Caco-2 (cell line): ENCODE measurements around the gene ANXA7. TPM values are rescaled to one million over a fixed set of nuclear protein-coding genes. Genes with fewer than 3 reads are reported as not detected.

Source experiments
- BruUV-seq: library from RNA; stranded (reverse); fragments of 400-500 nt; replicated peaks from 2 replicates; lab custom pipeline; 2021; lab: Mats Ljungman, UMichigan
- CTCF ChIA-PET: fragments of 300-600 bp; sonication (Branson Sonifier 250); formaldehyde crosslinking; loops from one replicate; lab custom pipeline; 2022; ENCODE audit warnings: antibody characterized with exemption; lab: Charles Lee
- POLR2A ChIA-PET: fragments of 300-600 bp; sonication (Branson Sonifier 250); formaldehyde crosslinking; loops from one replicate; lab custom pipeline; 2022; ENCODE audit warnings: antibody characterized with exemption; lab: Charles Lee
- DNase-seq, 2 experiments: peaks; one replicate each; pipeline versions ENCODE4 v3.0.0 to v3.0.0-alpha.2; 2020 to 2022
- H3K27me3 ChIP-seq: replicated peaks from 2 replicates; pipeline ENCODE4 v1.6.0; 2011; ENCODE audit warnings: low read length; ENCODE audit not compliant: control insufficient read depth, insufficient read depth
- H3K36me3 ChIP-seq: 2 replicates; pipeline ENCODE4 v1.5.1; 2011; ENCODE audit warnings: low read length; ENCODE audit not compliant: control insufficient read depth, insufficient read depth
- H3K4me1 ChIP-seq: fragments of 250-450 bp; sonication (Bioruptor Pico); 2 replicates; pipeline ENCODE4 v1.5.1; 2020; ENCODE audit warnings: mild to moderate bottlenecking
- H3K4me3 ChIP-seq: 2 replicates; pipeline ENCODE4 v1.5.1; 2011; ENCODE audit warnings: low read depth, mild to moderate bottlenecking, control low read depth, low read length
- H3K9me3 ChIP-seq: fragments of 250-450 bp; sonication (Bioruptor Pico); 2 replicates; pipeline ENCODE4 v1.5.1; 2020; ENCODE audit warnings: mild to moderate bottlenecking, moderate library complexity
- H3K27ac Mint-ChIP-seq: one replicate; pipeline ENCODE4 v1.8.0; 2022; ENCODE audit warnings: mixed read lengths; ENCODE audit not compliant: unreplicated experiment
- H3K27me3 Mint-ChIP-seq: one replicate; pipeline ENCODE4 v1.8.0; 2022; ENCODE audit warnings: mixed read lengths; ENCODE audit not compliant: insufficient read depth, unreplicated experiment
- H3K36me3 Mint-ChIP-seq: one replicate; pipeline ENCODE4 v1.8.0; 2022; ENCODE audit warnings: mild to moderate bottlenecking, mixed read lengths; ENCODE audit not compliant: insufficient read depth, unreplicated experiment
- H3K4me1 Mint-ChIP-seq: one replicate; pipeline ENCODE4 v1.8.0; 2022; ENCODE audit warnings: low read depth, mixed read lengths; ENCODE audit not compliant: unreplicated experiment
- H3K4me3 Mint-ChIP-seq: one replicate; pipeline ENCODE4 v1.8.0; 2022; ENCODE audit warnings: mild to moderate bottlenecking, moderate library complexity, mixed read lengths; ENCODE audit not compliant: unreplicated experiment
- H3K9me3 Mint-ChIP-seq: one replicate; pipeline ENCODE4 v1.8.0; 2022; ENCODE audit warnings: mixed read lengths; ENCODE audit not compliant: unreplicated experiment
- intact Hi-C: fragments of 100-400 bp; cut with micrococcal nuclease; formaldehyde crosslinking; loops from one replicate; pipeline ENCODE4 v1.10.0; 2022; ENCODE audit not compliant: unreplicated experiment
- total RNA-seq: library from RNA; stranded (reverse); gene quantifications from 2 replicates; pipeline ENCODE4 v1.2.3, GENCODE V29; 2022
- TF ChIP-seq, protein P1 (sequence below), 2 experiments: fragments of 200-600 bp in 1 of 2; IDR thresholded peaks; 1 replicate in 1 of 2; 2 replicates in 1 of 2; pipeline versions ENCODE4 v1.5.1 to v1.8.0; 2011 to 2022; ENCODE audit warnings: antibody characterized with exemption in 1 of 2, control low read depth in 1 of 2, inconsistent platforms in 1 of 2, low read depth in 1 of 2, low read length in 1 of 2, mild to moderate bottlenecking in 1 of 2, moderate library complexity in 1 of 2; ENCODE audit not compliant: insufficient read depth in 1 of 2, severe bottlenecking in 1 of 2, unreplicated experiment in 1 of 2

Gene ANXA7
- total RNA-seq, 1 experiment from 2014 or later: 240 TPM

DNA sequence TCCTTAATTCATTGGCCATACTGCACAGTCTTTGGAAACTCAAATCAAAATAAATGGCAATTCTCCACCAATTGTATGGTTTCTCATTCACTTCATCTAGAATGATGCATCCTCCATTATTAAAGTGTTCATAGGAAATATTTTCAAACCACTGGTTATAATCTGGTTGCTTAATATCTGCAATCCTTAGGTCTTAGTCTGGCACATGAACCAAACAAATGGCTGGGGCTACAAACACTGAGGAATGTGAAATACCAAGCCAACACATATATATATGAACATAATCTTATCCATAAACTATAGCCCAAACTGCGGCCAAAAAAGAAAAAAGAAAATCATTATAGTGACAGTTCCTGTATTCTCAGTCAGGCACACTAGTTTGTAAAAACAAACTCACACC lies 25.2 kb upstream of the ANXA7 start:
- TF ChIP-seq, protein P1, sequence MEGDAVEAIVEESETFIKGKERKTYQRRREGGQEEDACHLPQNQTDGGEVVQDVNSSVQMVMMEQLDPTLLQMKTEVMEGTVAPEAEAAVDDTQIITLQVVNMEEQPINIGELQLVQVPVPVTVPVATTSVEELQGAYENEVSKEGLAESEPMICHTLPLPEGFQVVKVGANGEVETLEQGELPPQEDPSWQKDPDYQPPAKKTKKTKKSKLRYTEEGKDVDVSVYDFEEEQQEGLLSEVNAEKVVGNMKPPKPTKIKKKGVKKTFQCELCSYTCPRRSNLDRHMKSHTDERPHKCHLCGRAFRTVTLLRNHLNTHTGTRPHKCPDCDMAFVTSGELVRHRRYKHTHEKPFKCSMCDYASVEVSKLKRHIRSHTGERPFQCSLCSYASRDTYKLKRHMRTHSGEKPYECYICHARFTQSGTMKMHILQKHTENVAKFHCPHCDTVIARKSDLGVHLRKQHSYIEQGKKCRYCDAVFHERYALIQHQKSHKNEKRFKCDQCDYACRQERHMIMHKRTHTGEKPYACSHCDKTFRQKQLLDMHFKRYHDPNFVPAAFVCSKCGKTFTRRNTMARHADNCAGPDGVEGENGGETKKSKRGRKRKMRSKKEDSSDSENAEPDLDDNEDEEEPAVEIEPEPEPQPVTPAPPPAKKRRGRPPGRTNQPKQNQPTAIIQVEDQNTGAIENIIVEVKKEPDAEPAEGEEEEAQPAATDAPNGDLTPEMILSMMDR (IDR thresholded peaks at IDR 0.05; ENCODE audit: insufficient read depth in 1 of 2, low read depth in 1 of 2, low read length in 1 of 2, severe bottlenecking in 1 of 2, unreplicated experiment in 1 of 2): no peak
- no peaks in the 10 kb centered on the region for H3K4me1 ChIP-seq
- ChIA-PET POLR2A (no interaction called here), CTCF (no interaction called here)
- intact Hi-C loops: no loop called here
- Mint-ChIP-seq H3K27me3 (no peaks in the 10 kb centered on the region), H3K27ac (no peak overlapping the region), H3K36me3 (peaks cover 16% of the 10 kb centered on the region), H3K4me3 (no peak overlapping the region), H3K4me1 (peaks cover under 1% of the 10 kb centered on the region), H3K9me3 (no peaks in the 10 kb centered on the region)
- H3K9me3 ChIP-seq: no peaks in the 10 kb centered on the region
- DNase-seq: no peak
- H3K27me3 ChIP-seq: no peaks in the 10 kb centered on the region
- BruUV-seq: no TSS peak
- peaks cover 4% of the 10 kb centered on the region for H3K36me3 ChIP-seq
- no peak overlapping the region for H3K4me3 ChIP-seq

DNA sequence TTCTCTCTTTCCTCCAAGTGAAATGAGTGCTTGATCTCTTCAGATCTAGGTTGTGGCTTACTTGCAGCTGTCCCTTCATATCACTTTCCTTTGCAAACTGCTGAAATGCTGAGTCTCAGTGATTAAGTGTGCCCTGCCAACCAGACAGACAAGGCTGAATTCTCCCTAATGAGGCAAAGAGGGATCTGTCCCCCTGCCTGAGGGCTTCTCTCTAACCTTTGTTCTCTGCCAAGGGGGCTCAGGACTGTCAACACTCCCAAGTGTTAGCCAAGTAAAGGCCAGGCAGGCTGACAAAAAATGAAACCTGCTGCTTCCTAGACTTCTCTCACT lies 19.6 kb upstream of the ANXA7 start, which contains the start of gene MSS51:
Gene MSS51, minus strand, starts transcription at position 24 of the 330 bp plus-strand sequence. CDS start 5,277 bp downstream, outside the sequence.
- BruUV-seq: no TSS peak
- ChIA-PET POLR2A (no interaction called here), CTCF (interaction anchor here (0.6 kb wide), 1 partner anchor 276 kb away, joined by 3 read pairs; no protein-coding TSS in a partner anchor)
- no peaks in the 10 kb centered on the region for H3K27me3 ChIP-seq
- no peaks in the 10 kb centered on the region for H3K9me3 ChIP-seq
- no peak within 1 kb of the TSS for H3K4me3 ChIP-seq
- Mint-ChIP-seq H3K27me3 (no peaks in the 10 kb centered on the region), H3K27ac (no peak within 1 kb of the TSS), H3K36me3 (no peaks in the 10 kb centered on the region), H3K9me3 (no peaks in the 10 kb centered on the region), H3K4me3 (no peak within 1 kb of the TSS), H3K4me1 (peaks cover 13% of the 10 kb centered on the region)
- no peak for DNase-seq
- intact Hi-C loops: no loop called here
- H3K36me3 ChIP-seq: peaks cover 4% of the 10 kb centered on the region
- H3K4me1 ChIP-seq: peaks cover 10% of the 10 kb centered on the region; the same call in 1 of the 2 replicates
- TF ChIP-seq, protein P1 (IDR thresholded peaks at IDR 0.05; ENCODE audit: insufficient read depth in 1 of 2, low read depth in 1 of 2, low read length in 1 of 2, severe bottlenecking in 1 of 2, unreplicated experiment in 1 of 2): no peak

DNA sequence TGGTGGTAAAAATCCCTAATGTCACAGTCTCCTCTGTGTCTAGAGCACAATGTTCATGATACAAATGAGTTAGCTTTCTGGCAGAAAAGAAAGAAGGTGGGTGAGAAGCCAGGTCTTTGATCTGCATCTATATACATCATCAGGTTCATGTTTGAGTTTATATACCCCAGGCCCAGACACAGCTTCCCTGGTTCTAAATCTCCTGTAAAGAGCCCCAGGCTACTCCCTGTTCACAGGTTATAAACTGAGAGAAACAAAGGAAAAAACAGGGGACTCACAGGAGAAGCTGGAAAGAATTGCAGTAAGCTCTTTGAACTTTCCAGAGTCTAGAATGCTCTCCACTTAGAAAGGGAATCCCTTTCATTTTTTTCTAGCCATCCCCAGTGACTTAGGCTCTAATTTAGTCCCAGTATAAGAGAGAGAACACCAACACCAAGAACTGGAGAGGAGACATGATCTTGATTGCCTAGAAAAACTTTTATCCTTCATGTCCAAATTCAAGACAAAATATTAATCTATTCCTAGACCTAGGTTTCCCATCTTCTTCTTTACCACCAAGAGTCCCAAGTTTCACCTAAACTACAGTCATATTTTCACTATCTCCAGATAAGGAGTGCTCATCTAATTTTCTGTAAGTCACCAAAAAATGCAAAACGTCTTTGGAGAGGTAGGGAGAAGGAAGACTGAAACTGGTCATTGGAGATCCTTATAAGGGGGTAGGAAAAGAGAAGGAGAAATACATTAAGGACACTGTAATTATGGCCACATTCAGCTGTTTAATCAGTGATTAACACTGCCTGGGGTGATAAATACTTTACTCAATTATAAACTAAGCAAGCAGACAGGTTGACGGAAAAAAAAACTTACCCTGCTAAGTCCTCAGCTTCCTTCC lies 19.0 kb upstream of the ANXA7 start:
- peaks cover 10% of the 10 kb centered on the region; the same call in 1 of the 2 replicates for H3K4me1 ChIP-seq
- ChIA-PET CTCF (no interaction called here), POLR2A (interaction anchor here (0.9 kb wide), 1 partner anchor 12 kb away, joined by 3 read pairs; no protein-coding TSS in a partner anchor)
- intact Hi-C loops: no loop called here
- no peak overlapping the region for H3K4me3 ChIP-seq
- DNase-seq: no peak
- no TSS peak for BruUV-seq
- no peak overlapping the region for H3K4me3 Mint-ChIP-seq
- peaks cover 2% of the 10 kb centered on the region for H3K36me3 ChIP-seq
- H3K36me3 Mint-ChIP-seq: no peaks in the 10 kb centered on the region
- no peaks in the 10 kb centered on the region for H3K9me3 ChIP-seq
- H3K4me1 Mint-ChIP-seq: peaks cover 13% of the 10 kb centered on the region
- H3K27ac Mint-ChIP-seq: no peak overlapping the region
- TF ChIP-seq, protein P1 (IDR thresholded peaks at IDR 0.05; ENCODE audit: insufficient read depth in 1 of 2, low read depth in 1 of 2, low read length in 1 of 2, severe bottlenecking in 1 of 2, unreplicated experiment in 1 of 2): no peak
- no peaks in the 10 kb centered on the region for H3K27me3 Mint-ChIP-seq
- H3K9me3 Mint-ChIP-seq: no peaks in the 10 kb centered on the region
- no peaks in the 10 kb centered on the region for H3K27me3 ChIP-seq
